ENCODE data around the gene PLK2.

The PLK2 gene

GRCh38 chr5:58450018-58450417 lies 9.9 kb downstream of the PLK2 start:
- DNase-seq (ENCODE audit: low spot score) = no peak

DNA sequence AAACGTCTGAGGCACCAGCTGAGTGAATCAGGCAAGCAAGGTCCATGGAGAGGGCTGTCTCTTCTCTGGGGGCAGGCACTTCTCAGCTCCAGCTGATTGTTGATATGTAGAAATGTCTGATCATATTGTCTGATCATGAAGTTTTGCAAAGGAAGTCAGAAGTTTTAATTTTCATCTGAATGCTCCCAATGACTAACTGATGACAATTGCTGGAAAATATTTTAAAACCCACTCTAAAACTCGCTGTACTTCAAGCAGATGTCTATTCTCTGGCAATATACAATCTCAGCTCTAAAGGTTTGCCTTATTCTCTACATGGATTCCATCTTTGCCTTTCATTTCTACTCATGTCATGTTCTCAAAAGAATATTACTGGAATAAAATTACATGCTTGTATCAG lies 12.7 kb downstream of the PLK2 start:
- DNase-seq (ENCODE audit: low spot score) = no peak

DNA sequence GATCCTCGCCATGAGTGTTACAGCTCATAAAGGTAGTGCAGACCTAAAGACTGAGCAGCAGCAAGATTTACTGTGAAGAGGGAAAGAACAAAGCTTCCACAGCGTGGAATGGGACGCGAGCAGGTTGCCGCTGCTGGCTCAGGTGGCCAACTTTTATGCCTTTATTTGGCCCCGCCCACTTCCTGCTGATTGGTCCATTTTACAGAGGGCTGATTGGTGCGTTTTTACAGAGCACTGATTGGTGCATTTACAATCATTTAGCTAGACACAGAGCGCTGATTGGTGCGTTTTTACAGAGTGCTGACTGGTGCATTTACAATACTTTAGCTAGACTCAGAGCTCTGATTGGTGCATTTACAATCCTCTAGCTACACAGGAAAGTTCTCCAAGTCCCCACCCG lies 13.9 kb downstream of the PLK2 start:
- DNase-seq (ENCODE audit: low spot score) = no peak

DNA sequence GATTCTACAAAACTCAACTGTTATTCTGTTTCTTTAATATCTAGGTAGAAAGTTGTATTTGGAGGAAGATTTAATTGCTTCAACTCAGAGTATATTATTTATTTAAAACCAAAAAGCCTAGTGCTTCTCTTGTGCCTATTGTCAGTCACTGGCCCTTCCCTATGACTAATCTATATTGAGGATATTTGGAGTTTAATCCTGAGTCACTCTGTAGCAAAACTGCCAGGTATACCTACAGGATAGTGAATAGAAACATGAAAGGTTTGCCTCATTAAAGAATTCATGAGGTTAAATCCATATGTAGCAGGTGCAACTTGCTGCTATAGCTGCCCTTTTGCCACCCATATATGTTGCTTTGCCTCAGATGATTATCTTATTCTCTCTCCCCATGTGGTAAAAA lies 15.1 kb downstream of the PLK2 start:
- no peak for DNase-seq (ENCODE audit: low spot score)

DNA sequence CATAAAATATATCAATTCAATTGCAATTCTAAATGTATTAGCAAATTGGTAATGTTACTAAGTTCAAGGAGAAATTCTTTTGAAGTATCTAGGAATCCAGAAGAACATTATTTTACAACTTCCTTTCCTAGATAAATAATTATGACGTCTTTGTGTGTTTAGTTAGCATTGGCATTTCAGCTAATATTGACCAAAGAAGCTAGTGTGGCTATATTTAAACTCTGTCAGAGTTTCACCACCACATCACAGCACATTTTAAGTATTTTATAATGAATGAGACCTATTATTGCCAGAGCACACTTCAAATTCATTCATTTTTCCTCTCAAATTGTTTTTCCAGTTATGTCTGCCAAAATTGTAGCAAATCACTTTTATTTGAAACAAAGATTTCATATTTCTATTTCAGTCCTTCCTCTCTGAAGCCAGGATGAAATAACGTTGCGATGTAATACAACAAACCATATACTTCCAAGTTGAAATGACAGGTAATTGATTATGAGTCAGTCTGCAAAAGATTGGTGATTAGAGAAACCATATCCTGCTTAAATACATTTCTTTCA lies 18.9 kb downstream of the PLK2 start:
- DNase-seq (ENCODE audit: low spot score) = no peak

- no peak for DNase-seq (ENCODE audit: low spot score)
Measured at GRCh38 chr5:58439094-58439644, 20.7 kb downstream of the PLK2 start.

GRCh38 chr5:58437661-58438060 lies 22.2 kb downstream of the PLK2 start:
- no peak for DNase-seq (ENCODE audit: low spot score)

DNA sequence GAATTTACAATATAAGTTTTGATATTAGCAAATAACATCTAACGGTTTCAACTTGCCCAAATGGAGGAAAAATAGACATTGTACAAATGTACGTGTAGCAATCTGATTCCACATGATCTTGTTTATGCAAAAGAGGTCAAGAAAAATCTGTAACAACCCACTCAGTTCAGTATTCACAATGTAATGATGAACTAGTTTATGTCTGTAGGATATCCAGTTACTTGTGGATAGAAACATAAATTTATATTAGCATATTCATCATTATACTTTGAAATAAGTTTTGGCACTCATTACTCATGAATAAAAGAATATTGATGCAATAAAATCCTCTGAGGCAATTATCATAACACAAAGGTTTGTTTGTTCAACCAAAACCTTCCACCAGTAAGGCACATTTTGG lies 28.1 kb downstream of the PLK2 start:
- DNase-seq (ENCODE audit: low spot score) = no peak

- no peak for DNase-seq (ENCODE audit: low spot score)
Measured at GRCh38 chr5:58412932-58413331, 47.0 kb downstream of the PLK2 start.

GRCh38 chr5:58412081-58412480 lies 47.8 kb downstream of the PLK2 start:
- DNase-seq (ENCODE audit: low spot score) = no peak

- DNase-seq (ENCODE audit: low spot score) = no peak
Measured at GRCh38 chr5:58411372-58411771, 48.5 kb downstream of the PLK2 start.

DNA sequence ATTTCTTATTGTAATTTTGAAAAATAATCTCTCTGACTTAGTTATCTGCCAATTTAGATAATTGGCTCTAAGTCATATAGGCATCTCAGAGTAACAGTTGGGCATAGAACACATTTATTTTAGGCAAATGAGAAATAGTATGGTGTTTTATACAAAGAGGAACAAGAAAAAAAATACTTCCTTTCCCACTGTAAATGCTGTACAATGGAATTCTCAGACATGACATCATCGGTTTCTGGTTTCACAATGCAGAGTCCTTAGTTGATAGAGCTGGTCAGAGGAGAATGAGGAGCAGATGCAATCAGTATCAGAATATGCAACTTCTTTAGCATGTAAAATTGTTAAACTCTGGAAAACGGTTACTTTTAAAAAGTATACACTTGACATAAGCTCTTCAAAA lies 49.4 kb downstream of the PLK2 start:
- DNase-seq (ENCODE audit: low spot score) = no peak

- DNase-seq (ENCODE audit: low spot score) = no peak
Measured at GRCh38 chr5:58407042-58407719, 52.7 kb downstream of the PLK2 start.

GRCh38 chr5:58406394-58406793 lies 53.5 kb downstream of the PLK2 start:
- no peak for DNase-seq (ENCODE audit: low spot score)

GRCh38 chr5:58405175-58405574 lies 54.7 kb downstream of the PLK2 start:
- no peak for DNase-seq (ENCODE audit: low spot score)

- no peak for DNase-seq (ENCODE audit: low spot score)
Measured at GRCh38 chr5:58404734-58405133, 55.2 kb downstream of the PLK2 start.
